Activated CD4-positive, CD25-positive, alpha-beta regulatory T cell treated with anti-CD3 and anti-CD28 coated beads, Interleukin-2, amount 50 U/mL, for 72 hours (primary cell): Measurements from ENCODE around the gene BAAT.

Source experiments
- DNase-seq: peaks from one replicate; pipeline ENCODE4 v3.0.0; 2021

The BAAT gene

GRCh38 chr9:101398068-101398929, 13.5 kb upstream of the BAAT start, which contains the start of the genes MRPL50 and ZNF189:
Gene MRPL50, minus strand, starts transcription at chr9:101398618. Its CDS starts 26 bp downstream, at chr9:101398592.
Gene ZNF189, plus strand, starts transcription at chr9:101398851. Its CDS starts 306 bp downstream, at chr9:101399157.
- DNase-seq = peak; percentile 88

GRCh38 chr9:101397746-101398067, 12.9 kb upstream of the BAAT start:
- no peak for DNase-seq

- no peak for DNase-seq
Observed at GRCh38 chr9:101394687-101395086, 9.9 kb upstream of the BAAT start.

GRCh38 chr9:101393135-101393534, 8.3 kb upstream of the BAAT start:
- no peak for DNase-seq

- no peak for DNase-seq
Observed at GRCh38 chr9:101388507-101388993, 3.7 kb upstream of the BAAT start.

- no peak for DNase-seq
Observed at GRCh38 chr9:101387871-101388506, 3.2 kb upstream of the BAAT start.

GRCh38 chr9:101383361-101383760, 1.4 kb downstream of the BAAT start:
- no peak for DNase-seq

GRCh38 chr9:101381833-101382342, 2.9 kb downstream of the BAAT start:
- no peak for DNase-seq

- no peak for DNase-seq
Observed at GRCh38 chr9:101381118-101381517, 3.7 kb downstream of the BAAT start.

GRCh38 chr9:101380295-101380694, 4.5 kb downstream of the BAAT start:
- no peak for DNase-seq

- DNase-seq = no peak
Observed at GRCh38 chr9:101376111-101376848, 8.5 kb downstream of the BAAT start.

GRCh38 chr9:101375546-101375945, 9.3 kb downstream of the BAAT start:
- no peak for DNase-seq

GRCh38 chr9:101372327-101373118, 12.3 kb downstream of the BAAT start:
- DNase-seq = no peak

GRCh38 chr9:101371813-101372212, 13.0 kb downstream of the BAAT start:
- no peak for DNase-seq

GRCh38 chr9:101369884-101370531, 14.8 kb downstream of the BAAT start:
- DNase-seq = no peak

- DNase-seq = no peak
Observed at GRCh38 chr9:101369286-101369685, 15.5 kb downstream of the BAAT start.

- DNase-seq = no peak
Observed at GRCh38 chr9:101367323-101367722, 17.5 kb downstream of the BAAT start.

GRCh38 chr9:101366038-101366756, 18.6 kb downstream of the BAAT start:
- no peak for DNase-seq

- DNase-seq = no peak
Observed at GRCh38 chr9:101365181-101365580, 19.6 kb downstream of the BAAT start.

- no peak for DNase-seq
Observed at GRCh38 chr9:101362450-101362849, 22.4 kb downstream of the BAAT start.

GRCh38 chr9:101360647-101361046, 24.2 kb downstream of the BAAT start:
- DNase-seq = no peak
